IMR-90 (cell line): ENCODE data around the gene GNAT3. TPM values are rescaled to one million over a fixed set of nuclear protein-coding genes. Genes with fewer than 3 reads are reported as not detected.

Experiments used
- ATAC-seq: fragments of 200-7000 bp; cut with Tn5 transposase; 2 replicates; pipeline ENCODE4 v1.9.1; 2020; ENCODE audit warnings: low read depth, mild to moderate bottlenecking, moderate library complexity
- BruUV-seq: library from RNA; stranded (reverse); fragments of 400-500 nt; replicated peaks from 2 replicates; lab custom pipeline; 2021; lab: Mats Ljungman, UMichigan
- CTCF ChIA-PET: fragments of 300-600 bp; formaldehyde crosslinking; extraction: SDS; loops from one replicate; lab custom pipeline; 2021; ENCODE audit warnings: antibody characterized with exemption; lab: Yijun Ruan, JAX
- POLR2A ChIA-PET: fragments of 300-600 bp; sonication (Branson Sonifier 250); formaldehyde crosslinking; loops from one replicate; lab custom pipeline; 2022; ENCODE audit warnings: antibody characterized with exemption; ENCODE audit not compliant: unreplicated experiment; lab: Charles Lee
- DNase-seq: peaks from one replicate; pipeline ENCODE4 v3.0.0; 2013
- H2AFZ ChIP-seq: replicated peaks from 2 replicates; pipeline ENCODE3; 2013; ENCODE audit warnings: low read length, mild to moderate bottlenecking; ENCODE audit not compliant: poor library complexity
- H2AK5ac ChIP-seq: 2 replicates; pipeline ENCODE4 v1.6.1; 2013; ENCODE audit warnings: low read depth, low read length, inconsistent platforms
- H2AK9ac ChIP-seq: replicated peaks from 2 replicates; pipeline ENCODE3; 2013; ENCODE audit warnings: mild to moderate bottlenecking, low read depth, low read length, moderate library complexity; ENCODE audit not compliant: poor library complexity
- H2BK120ac ChIP-seq: 2 replicates; pipeline ENCODE4 v1.6.1; 2013; ENCODE audit warnings: low read depth, low read length, inconsistent platforms
- H2BK15ac ChIP-seq: 3 replicates; pipeline ENCODE4 v1.6.1; 2013; ENCODE audit warnings: low read depth, low read length, inconsistent platforms
- H2BK20ac ChIP-seq: 2 replicates; pipeline ENCODE4 v1.6.1; 2013; ENCODE audit warnings: low read depth, mild to moderate bottlenecking, inconsistent platforms, low read length, moderate library complexity
- H2BK5ac ChIP-seq: 2 replicates; pipeline ENCODE4 v1.6.1; 2013; ENCODE audit warnings: mild to moderate bottlenecking, low read depth, low read length, inconsistent platforms; ENCODE audit not compliant: poor library complexity, severe bottlenecking
- H3K14ac ChIP-seq: replicated peaks from 2 replicates; pipeline ENCODE4 v1.6.1; 2013; ENCODE audit warnings: low read depth, low read length, inconsistent platforms
- H3K18ac ChIP-seq: 2 replicates; pipeline ENCODE4 v1.6.1; 2013; ENCODE audit warnings: low read depth, low read length, control low read depth
- H3K23ac ChIP-seq: 2 replicates; pipeline ENCODE4 v1.6.1; 2013; ENCODE audit warnings: low read depth, low read length, inconsistent platforms
- H3K27ac ChIP-seq: 2 replicates; pipeline ENCODE4 v1.5.1; 2013; ENCODE audit warnings: mild to moderate bottlenecking, control low read depth, low read length; ENCODE audit not compliant: insufficient read depth
- H3K27me3 ChIP-seq: 2 replicates; pipeline ENCODE4 v1.6.1; 2013; ENCODE audit warnings: low read length; ENCODE audit not compliant: control insufficient read depth, insufficient read depth
- H3K36me3 ChIP-seq: 2 replicates; pipeline ENCODE4 v1.6.1; 2013; ENCODE audit warnings: low read length, mixed read lengths; ENCODE audit not compliant: control insufficient read depth, insufficient read depth
- H3K4ac ChIP-seq: 2 replicates; pipeline ENCODE4 v1.6.1; 2013; ENCODE audit warnings: low read depth, low read length, inconsistent platforms
- H3K4me1 ChIP-seq: 2 replicates; pipeline ENCODE4 v1.6.1; 2013; ENCODE audit warnings: low read length, mixed read lengths; ENCODE audit not compliant: control insufficient read depth, insufficient read depth
- H3K4me2 ChIP-seq: 2 replicates; pipeline ENCODE4 v1.6.1; 2013; ENCODE audit warnings: low read depth, mild to moderate bottlenecking, control low read depth, low read length, moderate library complexity
- H3K4me3 ChIP-seq: 2 replicates; pipeline ENCODE4 v1.5.1; 2013; ENCODE audit warnings: low read depth, mild to moderate bottlenecking, control low read depth, low read length, moderate library complexity; ENCODE audit not compliant: insufficient read depth
- H3K56ac ChIP-seq: 2 replicates; pipeline ENCODE4 v1.6.1; 2013; ENCODE audit warnings: low read length, inconsistent platforms; ENCODE audit not compliant: insufficient read depth; ENCODE audit errors: extremely low read depth
- H3K79me1 ChIP-seq, 2 experiments: 2 replicates each; pipeline ENCODE4 v1.6.1; 2013; ENCODE audit warnings: low read length in 2 of 2, inconsistent platforms in 1 of 2, low read depth in 1 of 2
- H3K9ac ChIP-seq: 2 replicates; pipeline ENCODE4 v1.6.1; 2013; ENCODE audit warnings: low read depth, low read length, control low read depth
- H3K9me1 ChIP-seq: 2 replicates; pipeline ENCODE4 v1.6.1; 2013; ENCODE audit warnings: low read length, inconsistent platforms; ENCODE audit not compliant: insufficient read depth
- H3K9me3 ChIP-seq: 2 replicates; pipeline ENCODE4 v1.6.1; 2013; ENCODE audit warnings: low read length; ENCODE audit not compliant: control insufficient read depth, insufficient read depth
- H4K20me1 ChIP-seq: 2 replicates; pipeline ENCODE4 v1.6.1; 2013; ENCODE audit warnings: low read length, inconsistent platforms; ENCODE audit not compliant: insufficient read depth
- H4K5ac ChIP-seq: 2 replicates; pipeline ENCODE4 v1.6.1; 2013; ENCODE audit warnings: mild to moderate bottlenecking, low read depth, low read length, control low read depth
- H4K8ac ChIP-seq, 2 experiments: 2 replicates each; pipeline ENCODE4 v1.6.1; 2013; ENCODE audit warnings: low read depth in 2 of 2, low read length in 2 of 2, control low read depth in 1 of 2, inconsistent platforms in 1 of 2
- H4K91ac ChIP-seq: 2 replicates; pipeline ENCODE4 v1.6.1; 2013; ENCODE audit warnings: low read depth, low read length, inconsistent platforms; ENCODE audit not compliant: insufficient read depth
- BHLHE40 ChIP-seq: fragments of 150-350 bp; IDR thresholded peaks from 2 replicates; pipeline ENCODE4 v1.6.1; 2016; ENCODE audit warnings: mild to moderate bottlenecking, low read depth, low read length
- CEBPB ChIP-seq: IDR thresholded peaks from 2 replicates; pipeline ENCODE4 v1.6.1; 2012; ENCODE audit warnings: low read depth, low read length, improper control_type of control experiment
- CHD1 ChIP-seq: IDR thresholded peaks from 2 replicates; pipeline ENCODE4 v1.6.1; 2012; ENCODE audit warnings: low read depth, low read length, improper control_type of control experiment
- FOS ChIP-seq: fragments of 150-350 bp; IDR thresholded peaks from 2 replicates; pipeline ENCODE4 v1.6.1; 2016; ENCODE audit warnings: low read depth, low read length
- MAFK ChIP-seq: IDR thresholded peaks from 2 replicates; pipeline ENCODE4 v1.6.1; 2012; ENCODE audit warnings: low read depth, low read length, improper control_type of control experiment
- MAZ ChIP-seq: IDR thresholded peaks from 2 replicates; pipeline ENCODE4 v1.6.1; 2012; ENCODE audit warnings: low read depth, mild to moderate bottlenecking, low read length, improper control_type of control experiment, moderate library complexity, borderline replicate concordance
- MXI1 ChIP-seq: IDR thresholded peaks from 2 replicates; pipeline ENCODE4 v1.6.1; 2012; ENCODE audit warnings: low read depth, mild to moderate bottlenecking, low read length, moderate library complexity, borderline replicate concordance
- NFE2L2 ChIP-seq: fragments of 150-350 bp; IDR thresholded peaks from 2 replicates; pipeline ENCODE4 v1.6.1; 2016; ENCODE audit warnings: low read depth, mild to moderate bottlenecking, low read length
- POLR2A ChIP-seq: IDR thresholded peaks from 2 replicates; pipeline ENCODE4 v1.6.1; 2012; ENCODE audit warnings: mild to moderate bottlenecking, low read depth, low read length
- RAD21 ChIP-seq: IDR thresholded peaks from 2 replicates; pipeline ENCODE4 v1.6.1; 2012; ENCODE audit warnings: low read length, improper control_type of control experiment
- RCOR1 ChIP-seq: IDR thresholded peaks from 2 replicates; pipeline ENCODE4 v1.6.1; 2012; ENCODE audit warnings: mild to moderate bottlenecking, low read length, improper control_type of control experiment; ENCODE audit not compliant: insufficient replicate concordance
- RFX5 ChIP-seq: IDR thresholded peaks from 2 replicates; pipeline ENCODE4 v1.8.0; 2012; ENCODE audit warnings: low read depth, mild to moderate bottlenecking, low read length, moderate library complexity
- SMC3 ChIP-seq: fragments of 150-350 bp; IDR thresholded peaks from 2 replicates; pipeline ENCODE4 v1.6.1; 2016; ENCODE audit warnings: low read depth, mild to moderate bottlenecking, antibody characterized with exemption, low read length, moderate library complexity
- WGBS, 2 experiments: methylation state at CpG; one replicate each; pipeline versions ENCODE4 v1.1.5 to v1.1.7; 2013; ENCODE audit warnings: missing lambda C conversion rate in 2 of 2; ENCODE audit not compliant: insufficient read length in 1 of 2; ENCODE audit errors: extremely low coverage in 2 of 2; 5-methylcytosine and 5-hydroxymethylcytosine counted together
- dilution Hi-C: fragments of 300-500 bp; cut with HindIII; formaldehyde crosslinking; loops from one replicate; pipeline ENCODE4 v1.14.3; 2018; ENCODE audit warnings: low sequenced_read_pairs; ENCODE audit not compliant: unreplicated experiment
- in situ Hi-C: fragments of 300-500 bp; cut with MboI; formaldehyde crosslinking; loops from 3 replicates; pipeline ENCODE4 v1.14.3; 2019; ENCODE audit warnings: low sequenced_read_pairs, inconsistent platforms, mixed read lengths
- intact Hi-C: fragments of 100-400 bp; cut with micrococcal nuclease; formaldehyde crosslinking; loops from 2 replicates; pipeline ENCODE4 v1.10.0; 2022
- polyA plus RNA-seq, 3 experiments: library from polyadenylated mRNA; depleted of rRNA; stranded (reverse); fragments of >200 nt; gene quantifications; 2 replicates each; pipeline ENCODE4 v1.2.3, GENCODE V29; 2012; ENCODE audit warnings: low replicate concordance in 1 of 3
- total RNA-seq: library from RNA; depleted of rRNA; stranded (reverse); fragments of >200 nt; gene quantifications from 2 replicates; pipeline ENCODE4 v1.2.3, GENCODE V29; 2012
- TF ChIP-seq, protein P1 (sequence below): conservative IDR thresholded peaks from 2 replicates; pipeline ENCODE4 v1.5.1; 2012; ENCODE audit warnings: mild to moderate bottlenecking, low read depth, low read length, improper control_type of control experiment
- TF ChIP-seq, protein P2 (sequence below): fragments of 150-350 bp; IDR thresholded peaks from 2 replicates; pipeline ENCODE4 v1.6.1; 2016; ENCODE audit warnings: low read depth, mild to moderate bottlenecking, low read length, moderate library complexity, borderline replicate concordance
- TF ChIP-seq, protein P3 (sequence below): fragments of 150-350 bp; IDR thresholded peaks from 2 replicates; pipeline ENCODE4 v1.6.1; 2017; ENCODE audit warnings: mild to moderate bottlenecking, antibody characterized with exemption, low read length, low read depth

GNAT3 gene
- total and polyA plus RNA-seq, 2 of the 4 experiments (the other 2 are of a cell fraction) = not detected

DNA sequence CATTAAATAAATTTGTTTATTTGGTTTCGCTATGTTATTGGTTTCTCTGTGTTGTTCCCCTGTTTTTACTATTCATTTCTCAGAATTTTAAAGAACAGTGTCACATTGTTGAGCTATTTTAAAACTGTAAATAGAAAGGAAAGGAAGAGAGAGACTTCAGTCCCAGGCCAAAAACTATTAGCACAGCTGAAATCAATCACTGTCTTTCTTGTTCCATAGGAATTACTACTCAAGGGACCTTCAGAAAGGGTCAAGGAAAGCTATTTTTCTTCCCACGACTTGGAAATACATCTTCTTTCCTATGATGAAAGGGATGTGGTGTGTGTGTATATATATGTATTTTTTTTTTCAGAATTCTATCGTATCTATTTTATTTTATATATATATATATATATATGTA lies 29.0 kb upstream of the GNAT3 start:
- 0 out of 2 replicates have a peak overlapping the region, but pooled peaks have one; percentile 33 for H3K18ac ChIP-seq
- H2AK9ac ChIP-seq = no peak overlapping the region
- peaks cover 3% of the 10 kb centered on the region for H3K4me1 ChIP-seq
- H4K5ac ChIP-seq = no peak overlapping the region
- no peak overlapping the region for H3K9ac ChIP-seq
- no peak overlapping the region for H3K4me3 ChIP-seq
- H4K8ac ChIP-seq = no peak overlapping the region
- no peaks in the 10 kb centered on the region for H3K79me1 ChIP-seq
- no peak overlapping the region for H2BK20ac ChIP-seq
- no peak overlapping the region for H3K4ac ChIP-seq
- H2BK120ac ChIP-seq = no peak overlapping the region
- TF ChIP-seq, protein P1, sequence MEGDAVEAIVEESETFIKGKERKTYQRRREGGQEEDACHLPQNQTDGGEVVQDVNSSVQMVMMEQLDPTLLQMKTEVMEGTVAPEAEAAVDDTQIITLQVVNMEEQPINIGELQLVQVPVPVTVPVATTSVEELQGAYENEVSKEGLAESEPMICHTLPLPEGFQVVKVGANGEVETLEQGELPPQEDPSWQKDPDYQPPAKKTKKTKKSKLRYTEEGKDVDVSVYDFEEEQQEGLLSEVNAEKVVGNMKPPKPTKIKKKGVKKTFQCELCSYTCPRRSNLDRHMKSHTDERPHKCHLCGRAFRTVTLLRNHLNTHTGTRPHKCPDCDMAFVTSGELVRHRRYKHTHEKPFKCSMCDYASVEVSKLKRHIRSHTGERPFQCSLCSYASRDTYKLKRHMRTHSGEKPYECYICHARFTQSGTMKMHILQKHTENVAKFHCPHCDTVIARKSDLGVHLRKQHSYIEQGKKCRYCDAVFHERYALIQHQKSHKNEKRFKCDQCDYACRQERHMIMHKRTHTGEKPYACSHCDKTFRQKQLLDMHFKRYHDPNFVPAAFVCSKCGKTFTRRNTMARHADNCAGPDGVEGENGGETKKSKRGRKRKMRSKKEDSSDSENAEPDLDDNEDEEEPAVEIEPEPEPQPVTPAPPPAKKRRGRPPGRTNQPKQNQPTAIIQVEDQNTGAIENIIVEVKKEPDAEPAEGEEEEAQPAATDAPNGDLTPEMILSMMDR = no peak
- TF ChIP-seq RAD21 (no peak), RCOR1 (no peak), CHD1 (no peak), BHLHE40 (no peak), FOS (no peak), CEBPB (no peak), MXI1 (no peak), RFX5 (no peak), MAZ (no peak), MAFK (no peak), SMC3 (no peak), NFE2L2 (no peak), POLR2A (no peak)
- TF ChIP-seq, protein P2, sequence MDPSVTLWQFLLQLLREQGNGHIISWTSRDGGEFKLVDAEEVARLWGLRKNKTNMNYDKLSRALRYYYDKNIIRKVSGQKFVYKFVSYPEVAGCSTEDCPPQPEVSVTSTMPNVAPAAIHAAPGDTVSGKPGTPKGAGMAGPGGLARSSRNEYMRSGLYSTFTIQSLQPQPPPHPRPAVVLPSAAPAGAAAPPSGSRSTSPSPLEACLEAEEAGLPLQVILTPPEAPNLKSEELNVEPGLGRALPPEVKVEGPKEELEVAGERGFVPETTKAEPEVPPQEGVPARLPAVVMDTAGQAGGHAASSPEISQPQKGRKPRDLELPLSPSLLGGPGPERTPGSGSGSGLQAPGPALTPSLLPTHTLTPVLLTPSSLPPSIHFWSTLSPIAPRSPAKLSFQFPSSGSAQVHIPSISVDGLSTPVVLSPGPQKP = no peak
- TF ChIP-seq, protein P3, sequence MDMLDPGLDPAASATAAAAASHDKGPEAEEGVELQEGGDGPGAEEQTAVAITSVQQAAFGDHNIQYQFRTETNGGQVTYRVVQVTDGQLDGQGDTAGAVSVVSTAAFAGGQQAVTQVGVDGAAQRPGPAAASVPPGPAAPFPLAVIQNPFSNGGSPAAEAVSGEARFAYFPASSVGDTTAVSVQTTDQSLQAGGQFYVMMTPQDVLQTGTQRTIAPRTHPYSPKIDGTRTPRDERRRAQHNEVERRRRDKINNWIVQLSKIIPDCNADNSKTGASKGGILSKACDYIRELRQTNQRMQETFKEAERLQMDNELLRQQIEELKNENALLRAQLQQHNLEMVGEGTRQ = no peak
- ATAC-seq (no peak), DNase-seq (no peak)
- H3K9me1 ChIP-seq = no peaks in the 10 kb centered on the region
- no peaks in the 10 kb centered on the region for H3K36me3 ChIP-seq
- H3K9me3 ChIP-seq = no peaks in the 10 kb centered on the region; the same call in 1 of the 2 replicates
- no peak overlapping the region for H4K91ac ChIP-seq
- dilution Hi-C loops = no loop called here
- H2AK5ac ChIP-seq = no peak overlapping the region
- in situ Hi-C loops = no loop called here
- ChIA-PET POLR2A (no interaction called here), CTCF (no interaction called here)
- intact Hi-C loops = no loop called here
- no peaks in the 10 kb centered on the region for H3K27me3 ChIP-seq
- no TSS peak for BruUV-seq
- no peak overlapping the region for H3K4me2 ChIP-seq
- H4K20me1 ChIP-seq = no peaks in the 10 kb centered on the region
- H3K23ac ChIP-seq = no peak overlapping the region
- no peak overlapping the region for H3K27ac ChIP-seq
- no peak overlapping the region for H2AFZ ChIP-seq
- H2BK5ac ChIP-seq = no peak overlapping the region
- no peak overlapping the region for H3K14ac ChIP-seq
- no peak overlapping the region for H2BK15ac ChIP-seq
- WGBS, 2 experiments = no CpG with 5 or more reads among the region's 3 CpGs
- H3K56ac ChIP-seq = no peak overlapping the region
